ENCODE measurements around the gene ZNF319.

DNA sequence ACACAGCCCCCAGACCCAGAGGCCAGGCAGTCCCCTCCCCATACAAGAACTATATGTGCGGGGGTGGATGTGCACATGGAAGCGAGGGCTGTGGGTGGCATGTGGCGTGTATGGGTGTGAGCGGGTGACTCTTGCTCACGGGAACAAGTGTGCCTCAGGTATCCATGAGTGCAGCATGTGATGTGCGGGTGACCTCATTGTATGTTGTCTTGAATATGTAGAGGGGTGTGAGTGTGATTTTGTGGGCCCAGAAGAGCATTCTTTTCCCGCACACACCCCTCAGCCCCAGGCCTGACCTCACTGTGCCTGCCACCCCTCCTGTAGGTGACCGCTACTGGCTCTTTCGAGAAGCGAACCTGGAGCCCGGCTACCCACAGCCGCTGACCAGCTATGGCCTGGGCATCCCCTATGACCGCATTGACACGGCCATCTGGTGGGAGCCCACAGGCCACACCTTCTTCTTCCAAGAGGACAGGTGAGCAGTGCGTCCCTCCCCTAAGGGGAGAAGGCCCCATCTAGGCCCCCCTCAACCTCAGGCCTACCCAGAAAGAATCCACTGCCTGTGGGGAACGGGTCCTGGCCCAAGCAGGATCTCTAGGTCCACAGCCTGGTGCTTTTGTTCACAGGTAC lies 42.5 kb upstream of the ZNF319 start:
- TF ChIP-seq, protein P1, sequence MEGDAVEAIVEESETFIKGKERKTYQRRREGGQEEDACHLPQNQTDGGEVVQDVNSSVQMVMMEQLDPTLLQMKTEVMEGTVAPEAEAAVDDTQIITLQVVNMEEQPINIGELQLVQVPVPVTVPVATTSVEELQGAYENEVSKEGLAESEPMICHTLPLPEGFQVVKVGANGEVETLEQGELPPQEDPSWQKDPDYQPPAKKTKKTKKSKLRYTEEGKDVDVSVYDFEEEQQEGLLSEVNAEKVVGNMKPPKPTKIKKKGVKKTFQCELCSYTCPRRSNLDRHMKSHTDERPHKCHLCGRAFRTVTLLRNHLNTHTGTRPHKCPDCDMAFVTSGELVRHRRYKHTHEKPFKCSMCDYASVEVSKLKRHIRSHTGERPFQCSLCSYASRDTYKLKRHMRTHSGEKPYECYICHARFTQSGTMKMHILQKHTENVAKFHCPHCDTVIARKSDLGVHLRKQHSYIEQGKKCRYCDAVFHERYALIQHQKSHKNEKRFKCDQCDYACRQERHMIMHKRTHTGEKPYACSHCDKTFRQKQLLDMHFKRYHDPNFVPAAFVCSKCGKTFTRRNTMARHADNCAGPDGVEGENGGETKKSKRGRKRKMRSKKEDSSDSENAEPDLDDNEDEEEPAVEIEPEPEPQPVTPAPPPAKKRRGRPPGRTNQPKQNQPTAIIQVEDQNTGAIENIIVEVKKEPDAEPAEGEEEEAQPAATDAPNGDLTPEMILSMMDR (IDR thresholded peaks at IDR 0.05): no peak
- TF ChIP-seq POLR2A (IDR thresholded peaks at IDR 0.05): no peak

Measured in vagina (tissue), 2 donors.